HG03135 (cell line): ENCODE data around the gene SPATA16.

Experiments
- ATAC-seq: cut with Tn5 transposase; IDR thresholded peaks from one replicate; pipeline ENCODE4 v1.9.1; 2021; ENCODE audit warnings: mild to moderate bottlenecking, moderate library complexity; ENCODE audit not compliant: unreplicated experiment

The SPATA16 gene

DNA sequence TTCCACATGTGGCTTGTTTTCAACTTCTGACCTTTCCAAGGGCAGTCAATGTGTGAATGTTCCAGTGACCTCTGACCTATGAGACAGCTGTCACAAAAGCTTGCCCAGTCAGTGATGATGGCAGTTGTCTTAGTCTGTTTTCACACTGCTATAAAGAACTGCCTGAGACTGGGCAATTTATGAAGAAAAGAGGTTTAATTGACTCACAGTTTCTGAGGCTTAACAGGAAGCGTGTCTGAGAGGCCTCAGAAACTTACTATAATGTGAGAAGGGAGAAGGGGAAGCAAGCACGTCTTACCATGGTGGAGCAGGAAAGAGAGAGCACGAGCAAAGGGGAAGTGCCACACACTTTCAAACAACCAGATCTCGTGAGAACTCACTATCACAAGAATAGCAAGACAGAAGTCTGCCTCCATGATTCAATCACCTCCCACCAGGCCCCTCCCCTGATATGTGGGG lies 294.9 kb downstream of the SPATA16 start:
- no peak for ATAC-seq

DNA sequence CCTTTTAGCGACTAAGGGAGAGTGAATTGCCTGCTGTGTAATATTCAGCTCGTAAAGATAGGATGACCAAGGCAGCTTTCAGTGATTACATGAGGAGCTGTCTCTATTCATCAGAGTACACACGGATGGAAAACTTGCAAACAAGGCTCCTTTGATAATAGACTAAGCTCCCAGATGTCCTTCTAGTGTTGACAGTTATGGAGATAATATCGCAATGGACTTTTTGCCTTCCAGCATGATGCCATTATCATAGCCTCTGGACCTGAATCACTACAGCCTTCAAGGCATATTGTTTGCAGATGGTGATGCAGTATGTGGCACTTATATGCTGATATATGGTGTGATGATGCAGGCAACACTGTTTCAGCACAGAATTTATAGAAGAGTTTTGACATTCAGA lies 296.6 kb downstream of the SPATA16 start:
- no peak for ATAC-seq

DNA sequence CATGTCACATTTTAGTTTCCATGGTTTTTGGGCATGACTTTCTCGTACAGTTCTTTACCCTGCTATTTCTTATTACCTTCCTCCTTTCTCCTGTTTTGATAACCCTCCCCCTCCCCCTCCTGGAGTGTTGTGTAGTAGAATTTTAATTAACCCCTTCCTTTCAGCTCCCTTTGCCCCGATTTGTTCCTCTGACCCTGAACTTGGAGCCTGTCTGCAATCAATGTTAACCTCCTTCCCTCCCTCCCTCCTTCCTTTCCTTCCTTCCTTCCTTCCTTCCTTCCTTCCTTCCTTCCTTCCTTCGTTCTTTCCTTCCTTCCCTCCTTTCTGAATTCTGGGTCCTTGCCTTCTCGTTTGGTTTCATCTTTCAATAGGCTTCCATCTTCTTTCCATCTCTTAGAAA lies 300.1 kb downstream of the SPATA16 start:
- no peak for ATAC-seq

DNA sequence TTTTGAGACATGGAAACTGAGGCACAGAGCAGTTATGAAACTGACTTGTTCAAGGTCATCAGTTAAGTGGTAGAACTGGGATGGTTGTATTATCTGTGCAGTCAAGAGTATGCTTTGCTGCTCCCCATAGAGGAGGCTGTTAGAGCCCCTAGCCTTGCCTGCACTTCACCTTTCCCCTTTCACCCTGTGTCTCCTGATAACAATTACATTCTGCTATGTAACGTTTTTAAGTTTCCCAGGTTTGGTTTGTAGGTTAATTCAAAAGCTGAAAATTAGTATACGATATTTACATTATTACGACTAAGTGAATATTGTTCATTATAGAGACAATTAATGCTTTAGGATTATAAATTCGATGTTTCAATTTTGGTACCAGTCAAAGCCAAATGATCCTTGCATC lies 300.6 kb downstream of the SPATA16 start:
- no peak for ATAC-seq

DNA sequence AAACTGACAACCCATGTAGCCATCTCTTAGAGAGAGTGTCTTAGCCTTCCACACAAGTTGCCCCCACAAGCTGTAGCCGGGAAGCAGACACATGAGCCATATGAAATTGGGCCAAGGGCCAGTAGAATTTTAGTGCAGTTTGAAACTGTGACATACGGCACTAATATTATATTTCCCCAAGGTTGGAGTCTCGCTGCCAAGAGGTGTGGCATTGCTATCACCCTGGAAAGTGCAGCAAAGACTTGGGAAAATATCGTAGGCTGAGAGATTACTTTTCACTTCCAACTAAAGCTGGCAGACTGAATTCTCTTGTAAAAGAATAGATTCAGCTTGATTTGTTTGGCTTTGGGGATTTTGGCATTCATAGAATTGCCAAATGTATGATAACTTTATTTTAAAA lies 301.4 kb downstream of the SPATA16 start:
- ATAC-seq = no peak
